Hepatocyte (in vitro differentiated cells): ENCODE results near the gene ATF6. TPM values are rescaled to one million over a fixed set of nuclear protein-coding genes. Genes with fewer than 3 reads are reported as not detected.

Experiments used
- DNase-seq: peaks from one replicate; pipeline ENCODE4 v3.0.0-alpha.2; 2016; ENCODE audit warnings: low spot score
- H2AFZ ChIP-seq: fragments of 200-600 bp; sonication (generic); 2 replicates; pipeline ENCODE4 v1.6.0; 2016; ENCODE audit warnings: antibody characterized with exemption, mild to moderate bottlenecking
- H3K27ac ChIP-seq: fragments of 200-600 bp; sonication (generic); 2 replicates; pipeline ENCODE4 v1.5.1; 2016; ENCODE audit warnings: mild to moderate bottlenecking
- H3K27me3 ChIP-seq: fragments of 200-600 bp; sonication (generic); 2 replicates; pipeline ENCODE4 v1.6.1; 2016
- H3K36me3 ChIP-seq: fragments of 200-600 bp; sonication (generic); replicated peaks from 2 replicates; pipeline ENCODE4 v1.5.1; 2016; ENCODE audit warnings: low read depth; ENCODE audit not compliant: insufficient read depth
- H3K4me1 ChIP-seq: fragments of 200-600 bp; sonication (generic); 2 replicates; pipeline ENCODE4 v1.5.1; 2016; ENCODE audit warnings: mild to moderate bottlenecking, moderate library complexity; ENCODE audit not compliant: insufficient read depth
- H3K4me2 ChIP-seq: fragments of 200-600 bp; sonication (generic); 2 replicates; pipeline ENCODE4 v1.6.0; 2016
- H3K4me3 ChIP-seq: fragments of 200-600 bp; sonication (generic); 2 replicates; pipeline ENCODE4 v1.5.1; 2016; ENCODE audit warnings: mild to moderate bottlenecking
- H3K79me2 ChIP-seq: fragments of 200-600 bp; sonication (generic); 2 replicates; pipeline ENCODE4 v1.6.0; 2017; ENCODE audit warnings: mild to moderate bottlenecking
- H3K9me2 ChIP-seq: fragments of 200-600 bp; sonication (generic); replicated peaks from 2 replicates; pipeline ENCODE4 v1.6.0; 2017; ENCODE audit warnings: mild to moderate bottlenecking; ENCODE audit not compliant: insufficient read depth
- H3K9me3 ChIP-seq: fragments of 200-600 bp; sonication (generic); 2 replicates; pipeline ENCODE4 v1.5.1; 2016; ENCODE audit warnings: low read depth, mild to moderate bottlenecking
- H4K20me1 ChIP-seq: fragments of 200-600 bp; sonication (generic); 2 replicates; pipeline ENCODE4 v1.6.0; 2016; ENCODE audit warnings: mild to moderate bottlenecking; ENCODE audit not compliant: insufficient read depth, poor library complexity, severe bottlenecking
- CTCF ChIP-seq: fragments of 200-600 bp; sonication (generic); IDR thresholded peaks from 2 replicates; pipeline ENCODE4 v1.5.1; 2016; ENCODE audit warnings: antibody characterized with exemption, mild to moderate bottlenecking; ENCODE audit not compliant: poor library complexity
- EZH2 ChIP-seq: fragments of 200-600 bp; sonication (generic); IDR thresholded peaks from 2 replicates; pipeline ENCODE4 v1.6.1; 2016; ENCODE audit warnings: antibody characterized with exemption, mild to moderate bottlenecking, borderline replicate concordance
- EZH2phosphoT487 ChIP-seq: fragments of 200-600 bp; sonication (generic); IDR thresholded peaks from one replicate; pipeline ENCODE4 v1.6.1; 2018; ENCODE audit warnings: antibody characterized with exemption, mild to moderate bottlenecking, low read depth, moderate library complexity; ENCODE audit not compliant: unreplicated experiment, severe bottlenecking
- WGBS: methylation state at CpG from one replicate; pipeline ENCODE4 v1.1.6; 2016; ENCODE audit warnings: low lambda C conversion rate; ENCODE audit errors: missing lambda C conversion rate; 5-methylcytosine and 5-hydroxymethylcytosine counted together
- polyA plus RNA-seq: library from polyadenylated mRNA; unstranded; fragments of >200 nt; fragmentation: Nextera tagmentation; extraction: Ambion mirVana; gene quantifications from 2 replicates; pipeline ENCODE4 v1.2.1, GENCODE V29; 2016
- total RNA-seq: library from RNA; depleted of rRNA; stranded (reverse); fragments of >200 nt; gene quantifications from 2 replicates; pipeline ENCODE4 v1.2.3, GENCODE V29; 2014

ATF6 gene
- total and polyA plus RNA-seq, 2 experiments from 2014 or later, result 15.3 to 29.8 TPM

GRCh38 chr1:162007466-162007865 is 241.3 kb downstream of the ATF6 start:
- H3K4me2 ChIP-seq, result no peak overlapping the region
- H3K27me3 ChIP-seq, result no peaks in the 10 kb centered on the region
- H3K36me3 ChIP-seq, result no peaks in the 10 kb centered on the region
- H3K9me3 ChIP-seq, result no peaks in the 10 kb centered on the region
- WGBS, result 84% methylated on average over 3 of the region's 3 CpGs
- H3K4me3 ChIP-seq, result no peak overlapping the region
- no peak for DNase-seq
- no peaks in the 10 kb centered on the region for H3K9me2 ChIP-seq
- peaks cover 4% of the 10 kb centered on the region for H3K4me1 ChIP-seq
- no peak overlapping the region for H3K27ac ChIP-seq
- H2AFZ ChIP-seq, result no peak overlapping the region
- no peaks in the 10 kb centered on the region for H4K20me1 ChIP-seq
- H3K79me2 ChIP-seq, result no peaks in the 10 kb centered on the region
- TF ChIP-seq EZH2phosphoT487 (no peak), EZH2 (no peak), CTCF (no peak)

- Histone ChIP-seq H3K27me3 (no peaks in the 10 kb centered on the region), H3K4me2 (no peak overlapping the region), H3K79me2 (no peaks in the 10 kb centered on the region), H3K27ac (no peak overlapping the region), H2AFZ (no peak overlapping the region), H3K4me3 (no peak overlapping the region), H3K9me2 (no peaks in the 10 kb centered on the region), H4K20me1 (no peaks in the 10 kb centered on the region), H3K4me1 (peaks cover under 1% of the 10 kb centered on the region), H3K9me3 (no peaks in the 10 kb centered on the region), H3K36me3 (no peaks in the 10 kb centered on the region)
- TF ChIP-seq EZH2phosphoT487, result no peak
- no peak for TF ChIP-seq EZH2
- no peak for TF ChIP-seq CTCF
- 76% methylated on average over 5 of the region's 5 CpGs for WGBS
- no peak for DNase-seq
Measured at GRCh38 chr1:162008799-162009198, 242.7 kb downstream of the ATF6 start.

- H2AFZ ChIP-seq, result no peak overlapping the region
- H3K79me2 ChIP-seq, result no peaks in the 10 kb centered on the region
- TF ChIP-seq EZH2phosphoT487 (no peak), CTCF (no peak), EZH2 (no peak)
- H3K4me2 ChIP-seq, result no peak overlapping the region
- no peak overlapping the region for H3K4me3 ChIP-seq
- no peaks in the 10 kb centered on the region for H3K9me3 ChIP-seq
- no peaks in the 10 kb centered on the region for H3K36me3 ChIP-seq
- H3K9me2 ChIP-seq, result no peaks in the 10 kb centered on the region
- no peaks in the 10 kb centered on the region for H4K20me1 ChIP-seq
- H3K27ac ChIP-seq, result no peak overlapping the region
- no peaks in the 10 kb centered on the region for H3K27me3 ChIP-seq
- H3K4me1 ChIP-seq, result no peaks in the 10 kb centered on the region
- no peak for DNase-seq
- WGBS, result 70% methylated on average over 9 of the region's 9 CpGs
Measured at GRCh38 chr1:162009501-162010174, 243.5 kb downstream of the ATF6 start.

- Histone ChIP-seq H2AFZ (no peak overlapping the region), H3K9me3 (no peaks in the 10 kb centered on the region), H3K27ac (no peak overlapping the region), H3K36me3 (no peaks in the 10 kb centered on the region), H3K9me2 (no peaks in the 10 kb centered on the region), H3K27me3 (no peaks in the 10 kb centered on the region), H3K4me3 (no peak overlapping the region), H3K79me2 (no peaks in the 10 kb centered on the region), H3K4me1 (no peaks in the 10 kb centered on the region), H4K20me1 (no peaks in the 10 kb centered on the region), H3K4me2 (no peak overlapping the region)
- DNase-seq, result no peak
- TF ChIP-seq EZH2 (no peak), EZH2phosphoT487 (no peak), CTCF (no peak)
- WGBS, result 90% methylated on average over 3 of the region's 3 CpGs
Measured at GRCh38 chr1:162010175-162010506, 244.0 kb downstream of the ATF6 start.
